CD8-positive, alpha-beta memory T cell (primary cell): ENCODE results near the gene RSAD2. TPM values are rescaled to one million over a fixed set of nuclear protein-coding genes. Genes with fewer than 3 reads are reported as not detected.

Source experiments
- CTCF ChIA-PET: fragments of 350-600 bp; sonication (Branson Sonifier 250); formaldehyde crosslinking; loops from one replicate; lab custom pipeline; 2021; ENCODE audit warnings: antibody characterized with exemption; lab: Charles Lee
- POLR2A ChIA-PET: fragments of 350-600 bp; sonication (Branson Sonifier 250); formaldehyde crosslinking; loops from one replicate; lab custom pipeline; 2021; ENCODE audit warnings: antibody characterized with exemption; lab: Charles Lee
- DNase-seq, 5 donors: peaks; one replicate each; pipeline versions ENCODE4 v3.0.0 to v3.0.0-alpha.2; 2020 to 2022; ENCODE audit warnings: mixed read lengths in 1 of 5
- H3K27ac ChIP-seq: one replicate; pipeline ENCODE4 v1.7.0; 2013; ENCODE audit warnings: low read depth, mild to moderate bottlenecking, low read length, moderate library complexity
- H3K27me3 ChIP-seq: 2 replicates; pipeline ENCODE4 v1.7.0; 2013; ENCODE audit warnings: low read length, mild to moderate bottlenecking; ENCODE audit not compliant: insufficient read depth, poor library complexity, severe bottlenecking
- H3K36me3 ChIP-seq: 2 replicates; pipeline ENCODE4 v1.7.0; 2013; ENCODE audit warnings: mild to moderate bottlenecking, low read length, moderate library complexity; ENCODE audit not compliant: insufficient read depth
- H3K4me1 ChIP-seq: 2 replicates; pipeline ENCODE4 v1.7.0; 2013; ENCODE audit warnings: mild to moderate bottlenecking, low read length, moderate library complexity; ENCODE audit not compliant: insufficient read depth
- H3K4me3 ChIP-seq: 2 replicates; pipeline ENCODE4 v1.7.0; 2013; ENCODE audit warnings: mild to moderate bottlenecking, low read length
- H3K9me3 ChIP-seq: 2 replicates; pipeline ENCODE4 v1.7.0; 2013; ENCODE audit warnings: mild to moderate bottlenecking, low read length
- H3K27ac Mint-ChIP-seq, 8 donors: one replicate each; pipeline ENCODE4 v1.8.0; 2020 to 2021; ENCODE audit warnings: mixed read lengths in 8 of 8, mild to moderate bottlenecking in 6 of 8, inconsistent platforms in 3 of 8, moderate library complexity in 3 of 8
- H3K27me3 Mint-ChIP-seq, 2 donors: one replicate each; pipeline ENCODE4 v1.8.0; 2020 to 2021; ENCODE audit warnings: mixed read lengths in 2 of 2, mild to moderate bottlenecking in 1 of 2, moderate library complexity in 1 of 2
- H3K36me3 Mint-ChIP-seq, 3 donors: one replicate each; pipeline ENCODE4 v1.8.0; 2020 to 2021; ENCODE audit warnings: mixed read lengths in 3 of 3, inconsistent platforms in 1 of 3, mild to moderate bottlenecking in 1 of 3
- H3K4me1 Mint-ChIP-seq, 3 donors: one replicate each; pipeline ENCODE4 v1.8.0; 2020 to 2021; ENCODE audit warnings: mixed read lengths in 3 of 3, inconsistent platforms in 1 of 3, mild to moderate bottlenecking in 1 of 3
- H3K4me3 Mint-ChIP-seq, 7 donors: one replicate each; pipeline ENCODE4 v1.8.0; 2020 to 2021; ENCODE audit warnings: mixed read lengths in 7 of 7, mild to moderate bottlenecking in 6 of 7, moderate library complexity in 4 of 7, inconsistent platforms in 2 of 7
- H3K9me3 Mint-ChIP-seq, 5 donors: one replicate each; pipeline ENCODE4 v1.8.0; 2020 to 2022; ENCODE audit warnings: mixed read lengths in 5 of 5, mild to moderate bottlenecking in 3 of 5, moderate library complexity in 2 of 5, inconsistent platforms in 1 of 5
- polyA plus RNA-seq: library from polyadenylated mRNA; unstranded; fragments of 300-500 nt; fragmentation: Illumina TruSeq; gene quantifications from one replicate; pipeline ENCODE4 v1.2.3, GENCODE V29; 2021
- total RNA-seq, 2 experiments: library from RNA; stranded (reverse); gene quantifications; one replicate each; pipeline ENCODE4 v1.2.3, GENCODE V29; 2021

RSAD2 gene, protein sequence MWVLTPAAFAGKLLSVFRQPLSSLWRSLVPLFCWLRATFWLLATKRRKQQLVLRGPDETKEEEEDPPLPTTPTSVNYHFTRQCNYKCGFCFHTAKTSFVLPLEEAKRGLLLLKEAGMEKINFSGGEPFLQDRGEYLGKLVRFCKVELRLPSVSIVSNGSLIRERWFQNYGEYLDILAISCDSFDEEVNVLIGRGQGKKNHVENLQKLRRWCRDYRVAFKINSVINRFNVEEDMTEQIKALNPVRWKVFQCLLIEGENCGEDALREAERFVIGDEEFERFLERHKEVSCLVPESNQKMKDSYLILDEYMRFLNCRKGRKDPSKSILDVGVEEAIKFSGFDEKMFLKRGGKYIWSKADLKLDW
- under 1 TPM; 0.85 to 1.00 TPM for total RNA-seq
- polyA plus RNA-seq, result 7.6 TPM

DNA sequence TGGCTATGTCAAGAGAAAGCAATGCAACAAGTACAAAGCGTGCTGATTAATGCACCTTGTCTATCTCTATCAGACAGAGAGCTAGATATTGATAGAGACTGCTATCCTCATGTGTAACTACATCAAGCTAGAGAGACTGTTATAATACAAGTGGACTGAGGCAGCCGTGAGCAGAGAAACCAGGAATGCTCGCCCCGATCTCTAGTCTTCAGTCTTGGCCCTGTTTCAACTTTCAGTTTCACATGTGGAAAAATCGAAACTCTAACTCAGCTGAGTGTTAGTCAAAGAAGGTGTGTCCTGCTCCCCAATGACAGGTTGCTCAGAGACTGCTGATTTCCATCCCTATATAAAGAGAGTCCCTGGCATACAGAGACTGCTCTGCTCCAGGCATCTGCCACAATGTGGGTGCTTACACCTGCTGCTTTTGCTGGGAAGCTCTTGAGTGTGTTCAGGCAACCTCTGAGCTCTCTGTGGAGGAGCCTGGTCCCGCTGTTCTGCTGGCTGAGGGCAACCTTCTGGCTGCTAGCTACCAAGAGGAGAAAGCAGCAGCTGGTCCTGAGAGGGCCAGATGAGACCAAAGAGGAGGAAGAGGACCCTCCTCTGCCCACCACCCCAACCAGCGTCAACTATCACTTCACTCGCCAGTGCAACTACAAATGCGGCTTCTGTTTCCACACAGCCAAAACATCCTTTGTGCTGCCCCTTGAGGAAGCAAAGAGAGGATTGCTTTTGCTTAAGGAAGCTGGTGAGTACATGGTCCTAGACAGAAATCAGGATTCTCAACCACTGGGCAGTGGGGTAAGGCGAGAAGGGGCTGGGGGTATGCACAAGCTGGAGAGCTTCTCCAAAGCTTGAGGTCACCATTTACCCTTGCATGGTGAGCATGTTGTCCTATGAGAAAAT, at the start of gene RSAD2:
RSAD2 (plus strand) TSS at position 376 of the 903 bp plus-strand sequence; CDS start at position 400, 24 bp downstream.
- peak within 1 kb of the TSS; percentile 70 for H3K4me3 ChIP-seq
- peak within 1 kb of the TSS; percentile 87 to 97 (median 91) for H3K4me3 Mint-ChIP-seq
- no peaks in the 10 kb centered on the region for H3K36me3 ChIP-seq
- peak in 3 of 5 donors; percentile 54 to 58 (median 58) for DNase-seq
- no peaks in the 10 kb centered on the region for H3K9me3 Mint-ChIP-seq
- peaks cover 2 to 5% (median 4%) of the 10 kb centered on the region in 3 donors for H3K36me3 Mint-ChIP-seq
- no peaks in the 10 kb centered on the region for H3K27me3 ChIP-seq
- CTCF ChIA-PET, result interaction anchor here (1.2 to 2.8 kb wide), 5 partner anchors 9 to 42 kb away, joined by 3 to 24 read pairs (median 4); partner anchors contain the start of genes CMPK2 and RNF144A
- H3K27ac Mint-ChIP-seq, result peak within 1 kb of the TSS; percentile 72 to 96 (median 87)
- H3K27ac ChIP-seq, result peak within 1 kb of the TSS; percentile 40
- H3K4me1 Mint-ChIP-seq, result peaks cover 44 to 54% (median 53%) of the 10 kb centered on the region in 3 donors
- peaks cover 46% of the 10 kb centered on the region for H3K4me1 ChIP-seq
- no peaks in the 10 kb centered on the region for H3K9me3 ChIP-seq
- POLR2A ChIA-PET, result interaction anchor here (2.2 kb wide), 1 partner anchor 12 kb away, joined by 19 read pairs; the partner anchor contains the start of gene CMPK2
- no peaks in the 10 kb centered on the region for H3K27me3 Mint-ChIP-seq

DNA sequence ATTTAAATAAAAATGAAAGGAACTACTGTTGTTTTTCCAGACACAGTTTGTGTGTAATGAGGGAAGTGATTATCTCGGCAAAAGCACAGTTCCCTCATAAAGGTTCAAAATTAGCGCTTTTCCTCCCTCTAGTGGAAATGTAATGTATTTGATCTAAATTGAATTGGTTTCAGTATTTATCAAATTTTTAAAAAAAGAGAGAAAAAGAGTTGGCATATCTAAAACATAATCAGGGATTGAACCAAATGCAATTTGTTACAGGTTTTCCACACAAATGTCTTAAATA, 49.3 kb upstream of the RSAD2 start:
- ChIA-PET POLR2A (no interaction called here), CTCF (interaction anchor here (0.6 kb wide), 1 partner anchor 171 kb away, joined by 4 read pairs; no protein-coding TSS in a partner anchor)
- Histone ChIP-seq H3K27ac (no peak overlapping the region), H3K4me1 (no peaks in the 10 kb centered on the region), H3K4me3 (no peak overlapping the region), H3K9me3 (no peaks in the 10 kb centered on the region), H3K36me3 (no peaks in the 10 kb centered on the region), H3K27me3 (no peaks in the 10 kb centered on the region)
- Mint-ChIP-seq H3K27me3 (peaks cover 0 to 1% of the 10 kb centered on the region in 2 donors), H3K4me1 (peaks cover 9 to 20% (median 13%) of the 10 kb centered on the region in 3 donors), H3K27ac (no peak overlapping the region), H3K4me3 (no peak overlapping the region), H3K36me3 (peaks cover 0 to 20% (median 1%) of the 10 kb centered on the region in 3 donors), H3K9me3 (peaks cover 13 to 23% (median 20%) of the 10 kb centered on the region in 5 donors)
- no peak for DNase-seq

DNA sequence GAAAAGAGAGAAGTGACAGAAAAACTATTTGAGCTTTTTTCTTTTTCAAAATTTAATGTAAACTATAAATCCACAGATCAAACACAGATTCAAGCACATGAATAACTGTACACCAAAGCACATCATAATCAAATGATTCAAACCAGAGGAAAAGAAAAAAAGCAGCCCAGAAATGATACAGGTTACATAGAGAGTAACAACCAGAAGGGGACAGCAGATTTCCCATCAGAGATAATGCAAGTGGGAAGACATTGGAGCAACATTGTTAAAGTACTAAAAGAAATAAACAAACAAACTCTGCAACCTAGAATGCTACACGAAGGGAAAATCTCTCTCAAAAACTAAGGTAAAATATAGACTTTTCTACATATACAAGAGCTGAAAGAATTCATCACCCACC, 46.3 kb upstream of the RSAD2 start:
- Histone ChIP-seq H3K27me3 (no peaks in the 10 kb centered on the region), H3K4me1 (no peaks in the 10 kb centered on the region), H3K4me3 (no peak overlapping the region), H3K36me3 (no peaks in the 10 kb centered on the region), H3K9me3 (no peaks in the 10 kb centered on the region), H3K27ac (no peak overlapping the region)
- Mint-ChIP-seq H3K4me1 (peaks cover 8 to 20% (median 13%) of the 10 kb centered on the region in 3 donors), H3K27ac (no peak overlapping the region), H3K36me3 (peaks cover 0 to 32% (median 1%) of the 10 kb centered on the region in 3 donors), H3K27me3 (peaks cover 0 to 1% of the 10 kb centered on the region in 2 donors), H3K4me3 (no peak overlapping the region), H3K9me3 (peaks cover 13 to 29% (median 24%) of the 10 kb centered on the region in 5 donors)
- ChIA-PET POLR2A (no interaction called here), CTCF (interaction anchor here (0.9 kb wide), 1 partner anchor 35 kb away, joined by 3 read pairs; the partner anchor contains the start of gene CMPK2)
- no peak for DNase-seq

DNA sequence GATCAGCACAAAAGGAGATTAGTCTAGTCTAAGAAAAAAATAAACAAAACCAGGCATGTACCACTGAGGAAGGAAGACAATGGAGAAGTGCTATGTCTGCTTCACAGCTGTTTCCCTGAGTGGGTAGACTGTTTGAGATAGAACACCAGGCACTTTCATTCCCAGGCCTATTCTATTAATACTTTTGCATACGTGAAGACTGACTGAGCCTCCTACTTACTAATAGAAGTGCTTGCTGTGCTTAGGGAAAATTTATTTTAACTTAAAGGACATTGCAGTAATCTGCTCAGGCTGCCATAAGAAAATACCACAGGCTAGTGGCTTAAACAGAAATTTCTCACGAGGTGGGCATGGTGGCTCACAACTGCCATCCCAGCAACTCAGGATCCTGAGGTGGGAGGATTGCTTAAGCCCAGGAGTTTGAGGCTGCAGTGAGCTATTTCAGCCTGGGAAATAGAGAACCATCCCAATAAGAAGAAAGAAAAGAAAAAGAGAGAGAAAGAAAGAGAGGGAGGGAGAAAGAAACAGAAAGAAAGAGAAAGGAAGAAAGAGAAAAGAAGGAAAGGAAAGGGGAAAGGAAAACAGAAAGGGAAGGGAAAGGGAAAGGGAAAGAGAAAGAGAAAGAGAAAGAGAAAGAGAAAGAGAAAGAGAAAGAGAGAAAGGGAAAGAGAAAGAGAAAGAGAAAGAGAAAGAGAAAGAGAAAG, 44.8 kb upstream of the RSAD2 start:
- DNase-seq, result no peak
- Mint-ChIP-seq H3K4me3 (peak overlapping the region in 1 of 7 donors; percentile 46), H3K4me1 (peaks cover 5 to 16% (median 11%) of the 10 kb centered on the region in 3 donors), H3K9me3 (peaks cover 13 to 29% (median 24%) of the 10 kb centered on the region in 5 donors), H3K27me3 (peaks cover 0 to 1% of the 10 kb centered on the region in 2 donors), H3K27ac (peak overlapping the region in 6 of 8 donors; percentile 4 to 69 (median 44)), H3K36me3 (peaks cover 0 to 32% (median 1%) of the 10 kb centered on the region in 3 donors)
- Histone ChIP-seq H3K4me3 (no peak overlapping the region), H3K36me3 (no peaks in the 10 kb centered on the region), H3K9me3 (no peaks in the 10 kb centered on the region), H3K27me3 (no peaks in the 10 kb centered on the region), H3K27ac (no peak overlapping the region), H3K4me1 (no peaks in the 10 kb centered on the region)
- CTCF ChIA-PET, result no interaction called here
- POLR2A ChIA-PET, result no interaction called here

DNA sequence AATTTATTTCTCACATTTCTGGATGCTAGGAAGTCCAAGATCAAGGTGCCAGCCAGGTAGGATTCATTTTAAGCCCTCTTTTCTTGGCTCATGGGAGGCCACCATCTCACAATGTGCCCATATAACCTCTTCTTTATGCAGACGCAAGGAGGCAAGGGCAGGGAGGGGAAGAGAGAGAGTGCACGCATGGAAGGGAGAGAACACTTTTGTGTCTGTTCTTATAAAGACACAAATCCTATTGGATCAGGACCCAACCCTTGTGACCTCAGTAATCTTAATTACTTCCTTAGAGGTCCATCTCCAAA, 44.3 kb upstream of the RSAD2 start:
- peak overlapping the region in 5 of 8 donors; percentile 9 to 69 (median 47) for H3K27ac Mint-ChIP-seq
- Histone ChIP-seq H3K4me3 (no peak overlapping the region), H3K27ac (no peak overlapping the region), H3K4me1 (no peaks in the 10 kb centered on the region), H3K36me3 (no peaks in the 10 kb centered on the region), H3K27me3 (no peaks in the 10 kb centered on the region), H3K9me3 (no peaks in the 10 kb centered on the region)
- ChIA-PET CTCF (no interaction called here), POLR2A (no interaction called here)
- peaks cover 0 to 1% of the 10 kb centered on the region in 2 donors for H3K27me3 Mint-ChIP-seq
- DNase-seq, result no peak
- H3K9me3 Mint-ChIP-seq, result peaks cover 17 to 32% (median 25%) of the 10 kb centered on the region in 5 donors
- H3K4me3 Mint-ChIP-seq, result peak overlapping the region in 1 of 7 donors; percentile 46
- H3K4me1 Mint-ChIP-seq, result peaks cover 4 to 12% (median 6%) of the 10 kb centered on the region in 3 donors
- H3K36me3 Mint-ChIP-seq, result peaks cover 3 to 36% (median 4%) of the 10 kb centered on the region in 3 donors

DNA sequence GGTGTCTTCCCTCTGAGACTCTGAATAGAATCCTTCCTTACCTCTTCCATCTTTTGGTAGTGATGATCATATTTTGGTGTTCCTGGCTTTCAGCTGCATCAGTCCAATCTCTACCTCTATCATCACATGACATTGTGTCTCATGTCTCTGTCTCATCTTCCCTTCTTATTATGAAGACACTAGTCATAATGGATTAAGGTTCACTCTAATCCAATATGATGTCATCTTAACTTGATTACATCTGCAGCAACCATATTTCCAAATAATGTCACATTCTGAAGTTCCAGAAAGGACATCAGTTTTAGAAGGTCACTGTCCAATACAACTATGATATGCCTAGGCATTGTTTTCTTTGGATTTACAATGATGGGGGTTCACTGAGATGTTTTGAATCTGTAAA, 43.4 kb upstream of the RSAD2 start:
- no peak for DNase-seq
- H3K4me1 Mint-ChIP-seq, result peaks cover 4 to 11% (median 6%) of the 10 kb centered on the region in 3 donors
- no peaks in the 10 kb centered on the region for H3K36me3 ChIP-seq
- H3K4me1 ChIP-seq, result no peaks in the 10 kb centered on the region
- ChIA-PET CTCF (no interaction called here), POLR2A (no interaction called here)
- peaks cover 18 to 34% (median 26%) of the 10 kb centered on the region in 5 donors for H3K9me3 Mint-ChIP-seq
- H3K27ac ChIP-seq, result no peak overlapping the region
- H3K9me3 ChIP-seq, result no peaks in the 10 kb centered on the region
- H3K27ac Mint-ChIP-seq, result no peak overlapping the region
- H3K27me3 Mint-ChIP-seq, result peaks cover 0 to 1% of the 10 kb centered on the region in 2 donors
- no peak overlapping the region for H3K4me3 Mint-ChIP-seq
- no peaks in the 10 kb centered on the region for H3K27me3 ChIP-seq
- H3K4me3 ChIP-seq, result no peak overlapping the region
- peaks cover 3 to 45% (median 4%) of the 10 kb centered on the region in 3 donors for H3K36me3 Mint-ChIP-seq

DNA sequence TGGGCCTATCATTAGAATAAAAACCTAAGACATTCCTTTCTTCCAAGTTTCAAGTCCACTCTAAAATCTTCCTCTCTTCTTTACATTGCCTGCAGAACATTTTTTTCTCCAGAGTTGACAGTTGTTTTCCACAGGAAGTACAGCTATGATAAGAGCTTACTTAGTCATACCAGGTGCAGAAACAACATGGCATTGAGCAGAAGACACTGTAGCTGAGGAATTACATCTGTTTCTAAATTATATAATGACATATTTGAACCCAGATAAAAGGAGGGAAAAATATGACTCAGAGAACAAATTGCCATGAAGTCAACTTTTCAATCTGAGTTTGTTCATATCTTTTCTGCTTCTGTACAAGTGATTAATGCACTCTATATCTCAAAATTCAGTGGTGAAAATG, 42.1 kb upstream of the RSAD2 start:
- no peak for DNase-seq
- H3K4me1 ChIP-seq, result no peaks in the 10 kb centered on the region
- Mint-ChIP-seq H3K36me3 (peaks cover 3 to 51% (median 8%) of the 10 kb centered on the region in 3 donors), H3K4me1 (peaks cover 4 to 11% (median 6%) of the 10 kb centered on the region in 3 donors), H3K27me3 (no peaks in the 10 kb centered on the region), H3K27ac (no peak overlapping the region), H3K4me3 (no peak overlapping the region), H3K9me3 (peaks cover 21 to 38% (median 29%) of the 10 kb centered on the region in 5 donors)
- CTCF ChIA-PET, result no interaction called here
- H3K9me3 ChIP-seq, result no peaks in the 10 kb centered on the region
- H3K4me3 ChIP-seq, result no peak overlapping the region
- no peaks in the 10 kb centered on the region for H3K27me3 ChIP-seq
- POLR2A ChIA-PET, result interaction anchor here (1.0 kb wide), 1 partner anchor 30 kb away, joined by 3 read pairs; no protein-coding TSS in a partner anchor
- no peak overlapping the region for H3K27ac ChIP-seq
- no peaks in the 10 kb centered on the region for H3K36me3 ChIP-seq
